ENCODE measurements around the gene SLC40A1. TPM values are rescaled to one million over a fixed set of nuclear protein-coding genes. Genes with fewer than 3 reads are reported as not detected.

Gene SLC40A1
- total and polyA plus RNA-seq, 2 of the 8 experiments (the other 6 are each of a cell fraction or from before 2014, with no cell fraction given) = 0.03 TPM; not detected in 1

- ChIA-PET POLR2A (ENCODE audit: partially characterized antibody) (no interaction called here), CTCF (ENCODE audit: partially characterized antibody) (interaction anchor here (0.6 kb wide), 1 partner anchor 65 kb away, joined by 3 read pairs; no protein-coding TSS in a partner anchor)
- no peak overlapping the region for H2BK120ac ChIP-seq (replicated peaks; ENCODE audit: low read depth, low read length)
- no peak overlapping the region for H2AK5ac ChIP-seq (ENCODE audit: low read depth, low read length)
- H3K9me3 ChIP-seq (ENCODE audit: insufficient read depth in 2 of 2, low read depth in 1 of 2, low read length in 1 of 2) = no peaks in the 10 kb centered on the region
- TF ChIP-seq ATF3 (IDR thresholded peaks at IDR 0.05; ENCODE audit: insufficient read depth, low read depth, low read length) (no peak), TAF7 (optimal IDR thresholded peaks at IDR 0.05; ENCODE audit: borderline replicate concordance, low read depth, low read length) (no peak), JUND (IDR thresholded peaks at IDR 0.05; ENCODE audit: low read length) (no peak), MAFK (IDR thresholded peaks at IDR 0.05; ENCODE audit: low read depth, low read length) (no peak), TBP (IDR thresholded peaks at IDR 0.05; ENCODE audit: low read depth, low read length) (no peak), TAF1 (IDR thresholded peaks at IDR 0.05; ENCODE audit: low read depth, low read length) (no peak), RNF2 (IDR thresholded peaks at IDR 0.05; ENCODE audit: borderline replicate concordance, low read depth, low read length, missing control alignments, poor library complexity, severe bottlenecking) (no peak), KDM1A (IDR thresholded peaks at IDR 0.05; ENCODE audit: borderline replicate concordance, low read length) (no peak), PHF8 (conservative IDR thresholded peaks at IDR 0.05; ENCODE audit: low read depth, low read length) (no peak), E2F6 (IDR thresholded peaks at IDR 0.05) (no peak), TCF12 (IDR thresholded peaks at IDR 0.05; ENCODE audit: low read depth, low read length) (no peak), CREB1 (IDR thresholded peaks at IDR 0.05) (no peak)
- H2BK15ac ChIP-seq (ENCODE audit: low read length) = no peak overlapping the region
- H3K79me2 ChIP-seq (ENCODE audit: control insufficient read depth in 1 of 2, insufficient read depth in 2 of 2, low read length in 2 of 2) = no peaks in the 10 kb centered on the region
- FAIRE-seq = no peak
- no peaks in the 10 kb centered on the region for H3K23me2 ChIP-seq (ENCODE audit: low read depth, low read length)
- no peak overlapping the region for H2BK20ac ChIP-seq (ENCODE audit: low read length)
- no peak overlapping the region for H3K14ac ChIP-seq (ENCODE audit: insufficient read length)
- no peak overlapping the region for H3K4ac ChIP-seq (replicated peaks; ENCODE audit: insufficient read length, low read depth, low read length)
- H3K23ac ChIP-seq (ENCODE audit: insufficient read length) = no peak overlapping the region
- no peak for DNase-seq (ENCODE audit: low read depth in 1 of 2, low spot score in 2 of 2)
- H3K18ac ChIP-seq (ENCODE audit: extremely low read depth, low read length) = no peak overlapping the region
- no peak overlapping the region for H3K27ac ChIP-seq (ENCODE audit: low read depth, low read length)
- H3K79me1 ChIP-seq (ENCODE audit: low read depth, low read length) = no peaks in the 10 kb centered on the region
- no peak overlapping the region for H3K4me3 ChIP-seq (ENCODE audit: extremely low read depth in 1 of 4, insufficient read depth in 2 of 4, low read depth in 3 of 4, low read length in 4 of 4)
- H3K36me3 ChIP-seq (ENCODE audit: control insufficient read depth in 2 of 4, insufficient read depth in 4 of 4, low read length in 3 of 4) = no peaks in the 10 kb centered on the region
- no peak overlapping the region for H2BK12ac ChIP-seq (ENCODE audit: low read depth, low read length)
- H4K5ac ChIP-seq (ENCODE audit: insufficient read length, low read depth, low read length) = no peak overlapping the region
- no peak overlapping the region for H3K56ac ChIP-seq (replicated peaks; ENCODE audit: insufficient read length, low read depth, low read length)
- no peaks in the 10 kb centered on the region for H3K27me3 ChIP-seq (replicated peaks in 1 of 4; ENCODE audit: control insufficient read depth in 3 of 4, extremely low read depth in 1 of 4, insufficient read depth in 3 of 4, low read length in 3 of 4)
- WGBS, 2 experiments (ENCODE audit: extremely low coverage in 1 of 2, insufficient coverage in 1 of 2, insufficient read length in 1 of 2, insufficient replicate concordance in 2 of 2, low coverage in 1 of 2, low lambda C conversion rate in 2 of 2, missing lambda C conversion rate in 1 of 2) = 91% methylated on average over 2 of the region's 2 CpGs; no CpG with 5 or more reads in 1 of the 2 experiments
- no peaks in the 10 kb centered on the region for H3K4me1 ChIP-seq (replicated peaks in 1 of 4; ENCODE audit: control insufficient read depth in 3 of 4, insufficient read depth in 4 of 4, low read length in 3 of 4)
- H3K4me2 ChIP-seq (ENCODE audit: insufficient read depth in 1 of 2, low read depth in 2 of 2, low read length in 2 of 2) = no peak overlapping the region
- H4K8ac ChIP-seq (ENCODE audit: extremely low read depth, insufficient read depth, low read length) = no peak overlapping the region
- no peaks in the 10 kb centered on the region for H4K20me1 ChIP-seq (replicated peaks in 1 of 2; ENCODE audit: control insufficient read depth in 1 of 2, insufficient read depth in 2 of 2, low read length in 2 of 2)
- H3K9ac ChIP-seq (replicated peaks in 1 of 4; ENCODE audit: extremely low read depth in 1 of 4, low read depth in 3 of 4, low read length in 3 of 4) = no peak overlapping the region
- H2AFZ ChIP-seq (ENCODE audit: low read length) = no peak overlapping the region
- no peak overlapping the region for H4K91ac ChIP-seq (replicated peaks; ENCODE audit: insufficient read length, low read length)
- H2BK5ac ChIP-seq (ENCODE audit: low read depth, low read length) = no peak overlapping the region
These were observed 58.7 kb downstream of the SLC40A1 start for GRCh38 chr2:189521699-189522434.

Measured in H1 (cell line).